Mucosa of stomach (tissue), 1 donor: ENCODE measurements around the gene PSMA7.

Experiments used
- H3K27me3 ChIP-seq: one replicate; pipeline ENCODE4 v1.7.0; 2013; ENCODE audit warnings: mild to moderate bottlenecking, low read length; ENCODE audit not compliant: control insufficient read depth, insufficient read depth
- H3K36me3 ChIP-seq: one replicate; pipeline ENCODE4 v1.7.0; 2013; ENCODE audit warnings: low read length; ENCODE audit not compliant: control insufficient read depth, insufficient read depth
- H3K4me1 ChIP-seq: one replicate; pipeline ENCODE4 v1.7.0; 2013; ENCODE audit warnings: mild to moderate bottlenecking, low read length; ENCODE audit not compliant: control insufficient read depth, insufficient read depth
- H3K4me3 ChIP-seq: one replicate; pipeline ENCODE4 v1.7.0; 2013; ENCODE audit warnings: low read length
- H3K9ac ChIP-seq: one replicate; pipeline ENCODE4 v1.7.0; 2013; ENCODE audit warnings: mild to moderate bottlenecking, low read length, moderate library complexity
- H3K9me3 ChIP-seq: one replicate; pipeline ENCODE4 v1.7.0; 2013; ENCODE audit warnings: mild to moderate bottlenecking, low read length, moderate library complexity; ENCODE audit not compliant: control insufficient read depth
- donor health status: Pancreatic carcinoma.

The PSMA7 gene

GRCh38 chr20:62167474-62167873, 24.3 kb upstream of the PSMA7 start:
- Histone ChIP-seq H3K9me3 (no peaks in the 10 kb centered on the region), H3K9ac (no peak overlapping the region), H3K4me3 (no peak overlapping the region), H3K27me3 (no peaks in the 10 kb centered on the region), H3K36me3 (no peaks in the 10 kb centered on the region), H3K4me1 (no peaks in the 10 kb centered on the region)

GRCh38 chr20:62165762-62166399, 22.7 kb upstream of the PSMA7 start:
- H3K4me1 ChIP-seq: no peaks in the 10 kb centered on the region
- no peak overlapping the region for H3K9ac ChIP-seq
- H3K27me3 ChIP-seq: no peaks in the 10 kb centered on the region
- H3K36me3 ChIP-seq: no peaks in the 10 kb centered on the region
- no peaks in the 10 kb centered on the region for H3K9me3 ChIP-seq
- no peak overlapping the region for H3K4me3 ChIP-seq

GRCh38 chr20:62164879-62165761, 21.9 kb upstream of the PSMA7 start:
- Histone ChIP-seq H3K4me1 (no peaks in the 10 kb centered on the region), H3K9me3 (no peaks in the 10 kb centered on the region), H3K4me3 (no peak overlapping the region), H3K9ac (no peak overlapping the region), H3K27me3 (no peaks in the 10 kb centered on the region), H3K36me3 (no peaks in the 10 kb centered on the region)

GRCh38 chr20:62163986-62164762, 21.0 kb upstream of the PSMA7 start:
- H3K4me3 ChIP-seq: no peak overlapping the region
- no peaks in the 10 kb centered on the region for H3K36me3 ChIP-seq
- H3K27me3 ChIP-seq: no peaks in the 10 kb centered on the region
- no peaks in the 10 kb centered on the region for H3K9me3 ChIP-seq
- H3K9ac ChIP-seq: no peak overlapping the region
- H3K4me1 ChIP-seq: no peaks in the 10 kb centered on the region

GRCh38 chr20:62163485-62163865, 20.3 kb upstream of the PSMA7 start:
- Histone ChIP-seq H3K4me3 (no peak overlapping the region), H3K27me3 (no peaks in the 10 kb centered on the region), H3K4me1 (no peaks in the 10 kb centered on the region), H3K9ac (no peak overlapping the region), H3K9me3 (no peaks in the 10 kb centered on the region), H3K36me3 (no peaks in the 10 kb centered on the region)

GRCh38 chr20:62162765-62163484, 19.7 kb upstream of the PSMA7 start:
- H3K9ac ChIP-seq: no peak overlapping the region
- H3K36me3 ChIP-seq: no peaks in the 10 kb centered on the region
- no peak overlapping the region for H3K4me3 ChIP-seq
- H3K27me3 ChIP-seq: no peaks in the 10 kb centered on the region
- H3K9me3 ChIP-seq: no peaks in the 10 kb centered on the region
- no peaks in the 10 kb centered on the region for H3K4me1 ChIP-seq

GRCh38 chr20:62161347-62161746, 18.2 kb upstream of the PSMA7 start:
- H3K4me3 ChIP-seq: no peak overlapping the region
- H3K4me1 ChIP-seq: peaks cover 3% of the 10 kb centered on the region
- H3K9ac ChIP-seq: no peak overlapping the region
- H3K9me3 ChIP-seq: no peaks in the 10 kb centered on the region
- H3K27me3 ChIP-seq: no peaks in the 10 kb centered on the region
- no peaks in the 10 kb centered on the region for H3K36me3 ChIP-seq

- no peak overlapping the region for H3K9ac ChIP-seq
- H3K27me3 ChIP-seq: no peaks in the 10 kb centered on the region
- peaks cover 3% of the 10 kb centered on the region for H3K4me1 ChIP-seq
- no peak overlapping the region for H3K4me3 ChIP-seq
- no peaks in the 10 kb centered on the region for H3K9me3 ChIP-seq
- no peaks in the 10 kb centered on the region for H3K36me3 ChIP-seq
Measured at GRCh38 chr20:62160876-62161275, 17.7 kb upstream of the PSMA7 start.

GRCh38 chr20:62160253-62160652, 17.1 kb upstream of the PSMA7 start:
- Histone ChIP-seq H3K4me3 (no peak overlapping the region), H3K9ac (no peak overlapping the region), H3K27me3 (no peaks in the 10 kb centered on the region), H3K9me3 (no peaks in the 10 kb centered on the region), H3K4me1 (peaks cover 3% of the 10 kb centered on the region), H3K36me3 (no peaks in the 10 kb centered on the region)

- H3K4me3 ChIP-seq: no peak overlapping the region
- H3K27me3 ChIP-seq: no peaks in the 10 kb centered on the region
- no peak overlapping the region for H3K9ac ChIP-seq
- H3K4me1 ChIP-seq: peaks cover 3% of the 10 kb centered on the region
- no peaks in the 10 kb centered on the region for H3K36me3 ChIP-seq
- no peaks in the 10 kb centered on the region for H3K9me3 ChIP-seq
Measured at GRCh38 chr20:62159839-62160238, 16.6 kb upstream of the PSMA7 start.

- H3K27me3 ChIP-seq: no peaks in the 10 kb centered on the region
- no peaks in the 10 kb centered on the region for H3K36me3 ChIP-seq
- no peak overlapping the region for H3K4me3 ChIP-seq
- no peak overlapping the region for H3K9ac ChIP-seq
- peaks cover 3% of the 10 kb centered on the region for H3K4me1 ChIP-seq
- H3K9me3 ChIP-seq: no peaks in the 10 kb centered on the region
Measured at GRCh38 chr20:62159052-62159451, 15.9 kb upstream of the PSMA7 start.
